Retinal pigment epithelial cell (primary cell): ENCODE data around the gene ANKRD13A.
"Not testable (repeated sequence)": the region's sequence is repeated elsewhere in the genome, so short reads cannot be mapped to it uniquely, and the experiment has no call there.

Experiments
- DNase-seq: peaks from one replicate; pipeline ENCODE4 v3.0.0-alpha.2; 2010; ENCODE audit warnings: low read depth
- H3K4me3 ChIP-seq: 2 replicates; pipeline ENCODE4 v1.5.1; 2011; ENCODE audit warnings: mild to moderate bottlenecking, low read length, control low read depth, moderate library complexity
- TF ChIP-seq, protein P1 (sequence below): conservative IDR thresholded peaks from 2 replicates; pipeline ENCODE4 v1.5.1; 2011; ENCODE audit warnings: low read depth, low read length, control low read depth, inconsistent platforms

Gene ANKRD13A

DNA sequence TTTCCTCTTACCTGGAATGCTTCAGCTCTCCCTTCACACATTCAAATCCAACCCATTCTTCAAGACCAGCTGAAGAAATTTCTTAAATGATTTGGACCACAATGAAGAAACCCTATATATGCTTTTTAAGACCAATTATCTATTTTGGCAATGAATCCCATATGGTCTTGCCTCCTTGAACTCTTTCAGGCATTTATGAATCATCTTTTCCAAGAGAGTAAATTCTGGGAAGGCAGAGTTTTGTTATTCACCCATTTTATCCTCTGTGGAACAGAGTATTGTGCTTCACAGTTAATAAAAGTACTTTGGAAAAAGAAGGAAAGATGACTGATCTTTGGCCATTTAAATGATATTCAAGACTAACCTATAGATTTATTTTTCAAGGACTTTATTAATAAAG lies 17.0 kb upstream of the ANKRD13A start:
- no peak for DNase-seq
- TF ChIP-seq, protein P1, sequence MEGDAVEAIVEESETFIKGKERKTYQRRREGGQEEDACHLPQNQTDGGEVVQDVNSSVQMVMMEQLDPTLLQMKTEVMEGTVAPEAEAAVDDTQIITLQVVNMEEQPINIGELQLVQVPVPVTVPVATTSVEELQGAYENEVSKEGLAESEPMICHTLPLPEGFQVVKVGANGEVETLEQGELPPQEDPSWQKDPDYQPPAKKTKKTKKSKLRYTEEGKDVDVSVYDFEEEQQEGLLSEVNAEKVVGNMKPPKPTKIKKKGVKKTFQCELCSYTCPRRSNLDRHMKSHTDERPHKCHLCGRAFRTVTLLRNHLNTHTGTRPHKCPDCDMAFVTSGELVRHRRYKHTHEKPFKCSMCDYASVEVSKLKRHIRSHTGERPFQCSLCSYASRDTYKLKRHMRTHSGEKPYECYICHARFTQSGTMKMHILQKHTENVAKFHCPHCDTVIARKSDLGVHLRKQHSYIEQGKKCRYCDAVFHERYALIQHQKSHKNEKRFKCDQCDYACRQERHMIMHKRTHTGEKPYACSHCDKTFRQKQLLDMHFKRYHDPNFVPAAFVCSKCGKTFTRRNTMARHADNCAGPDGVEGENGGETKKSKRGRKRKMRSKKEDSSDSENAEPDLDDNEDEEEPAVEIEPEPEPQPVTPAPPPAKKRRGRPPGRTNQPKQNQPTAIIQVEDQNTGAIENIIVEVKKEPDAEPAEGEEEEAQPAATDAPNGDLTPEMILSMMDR, result no peak
- no peak overlapping the region for H3K4me3 ChIP-seq

DNA sequence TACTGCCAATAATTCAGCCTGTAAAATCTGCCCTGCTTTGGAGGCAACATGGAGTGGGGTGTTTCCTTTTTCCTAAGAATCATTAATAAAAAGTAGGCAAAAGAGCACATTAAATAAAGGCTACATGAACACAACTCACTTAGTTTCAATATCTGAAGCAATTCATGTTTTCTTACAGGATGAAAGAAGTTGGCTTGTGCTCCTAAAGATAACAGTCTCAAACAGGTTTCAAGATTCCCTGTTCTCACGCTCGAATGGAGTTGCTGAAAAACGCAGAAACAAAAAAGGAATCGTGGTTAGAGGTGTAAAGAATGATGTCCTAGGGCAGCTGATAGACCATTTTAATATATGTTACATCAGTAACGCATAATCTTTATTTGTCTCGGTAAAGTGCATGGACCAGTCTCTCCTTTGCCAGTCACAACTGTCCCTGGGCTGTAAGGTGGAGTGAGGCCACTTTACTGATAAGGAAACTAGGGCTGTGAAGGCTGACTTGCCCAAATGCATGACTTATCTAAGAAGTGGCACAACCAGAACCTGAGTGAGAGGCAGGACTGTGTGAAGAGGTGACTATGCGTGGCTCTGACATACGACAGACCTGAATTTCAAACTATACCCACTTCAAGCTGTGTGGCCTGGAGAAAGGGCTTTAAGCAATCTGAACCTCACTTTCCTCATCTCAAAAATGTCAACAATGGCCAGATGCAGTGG lies 15.6 kb upstream of the ANKRD13A start:
- TF ChIP-seq, protein P1, result no peak
- no peak for DNase-seq
- H3K4me3 ChIP-seq, result no peak overlapping the region

DNA sequence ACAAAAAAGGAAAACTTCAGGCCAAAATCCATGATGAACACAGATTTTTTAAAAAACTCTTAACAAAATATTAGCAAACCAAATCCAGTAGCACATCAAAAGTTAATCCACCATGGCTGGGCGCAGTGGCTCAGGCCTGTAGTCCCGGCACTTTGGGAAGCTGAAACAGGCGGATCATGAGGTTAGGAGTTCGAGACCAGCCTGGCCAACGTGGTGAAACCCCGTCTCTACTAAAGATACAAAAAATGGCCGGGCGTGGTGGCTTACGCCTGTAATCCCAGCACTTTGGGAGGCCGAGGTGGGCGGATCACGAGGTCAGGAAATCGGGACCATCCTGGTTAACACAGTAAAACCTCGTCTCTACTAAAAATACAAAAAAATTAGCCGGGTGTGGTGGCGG lies 13.0 kb upstream of the ANKRD13A start:
- H3K4me3 ChIP-seq, DNase-seq: not testable (repeated sequence)

DNA sequence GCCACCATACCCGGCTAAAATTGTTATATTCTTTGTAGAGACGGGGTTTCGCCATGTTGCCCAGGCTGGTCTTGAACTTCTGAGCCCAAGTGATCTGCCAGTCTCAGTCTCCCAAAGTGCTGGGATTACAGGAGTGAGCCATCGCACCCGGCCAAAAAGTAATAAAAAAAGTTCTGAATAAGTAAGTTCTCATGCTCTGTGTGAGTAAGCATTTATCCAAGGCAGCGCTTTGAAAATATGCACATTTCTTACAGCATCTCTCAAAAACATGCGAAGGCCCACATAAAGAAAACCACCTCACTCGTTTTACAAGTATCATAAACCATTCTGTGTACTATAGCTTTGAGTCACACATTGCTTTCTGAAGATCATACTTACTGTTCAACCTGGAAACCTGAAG lies 11.6 kb upstream of the ANKRD13A start:
- no peak for DNase-seq
- TF ChIP-seq, protein P1, result no peak
- H3K4me3 ChIP-seq, result no peak overlapping the region

DNA sequence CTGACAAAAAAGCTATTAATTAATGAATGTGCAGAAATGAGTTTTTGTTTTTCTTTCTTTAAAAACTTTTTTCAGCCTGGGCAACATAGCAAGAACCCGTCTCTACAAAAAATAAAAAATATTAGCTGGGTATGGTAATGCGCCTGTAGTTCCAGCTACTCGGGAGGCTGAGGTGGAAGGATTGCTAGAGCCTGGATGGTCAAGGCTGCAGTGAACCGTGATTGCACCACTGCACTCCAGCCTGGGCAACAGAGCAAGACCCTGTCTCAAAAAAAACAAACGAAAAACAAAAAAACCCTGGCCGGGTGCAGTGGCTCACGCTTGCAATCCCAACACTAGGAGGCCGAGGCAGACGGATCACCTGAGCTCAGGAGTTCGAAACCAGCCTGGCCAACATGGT lies 11.0 kb upstream of the ANKRD13A start:
- TF ChIP-seq, protein P1, result no peak
- H3K4me3 ChIP-seq, result no peak overlapping the region
- DNase-seq, result no peak

DNA sequence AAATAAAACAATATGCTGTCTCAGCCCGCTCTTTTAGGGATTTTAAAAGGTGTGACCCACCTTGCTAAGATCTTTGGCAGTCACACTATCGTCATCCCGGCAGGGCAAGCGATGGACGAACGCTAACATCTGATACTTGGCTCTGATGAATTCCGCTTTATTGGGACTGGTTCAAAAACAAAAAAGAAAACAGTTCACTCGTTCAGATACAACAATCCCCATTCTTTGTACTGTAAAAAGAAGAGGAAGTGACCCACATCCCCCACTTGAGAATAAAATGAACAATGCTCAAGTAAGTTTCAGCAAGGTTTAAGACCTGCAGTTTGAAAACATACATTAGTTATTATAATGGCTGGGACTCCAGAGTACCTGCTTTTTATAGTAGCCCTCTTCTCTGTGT lies 10.3 kb upstream of the ANKRD13A start:
- no peak overlapping the region for H3K4me3 ChIP-seq
- no peak for DNase-seq
- TF ChIP-seq, protein P1, result no peak

DNA sequence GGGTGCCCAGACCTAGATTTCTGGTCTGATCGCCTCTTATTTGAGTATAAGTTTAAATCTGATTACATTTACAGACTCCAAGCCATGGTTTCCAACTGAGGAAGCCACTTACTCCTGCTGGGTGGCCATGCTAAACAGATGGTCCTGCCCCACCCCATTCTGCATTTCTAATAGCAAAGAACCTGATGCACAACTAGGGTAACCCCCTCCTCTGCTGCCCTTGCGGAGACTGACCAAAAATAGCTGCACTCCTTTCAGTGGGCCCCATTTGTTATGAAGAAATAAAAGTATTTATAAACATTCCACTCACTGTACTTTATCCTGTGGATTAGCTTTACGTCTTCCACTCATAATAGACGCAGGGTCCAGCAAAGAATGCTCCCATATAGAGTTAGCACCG lies 9.8 kb upstream of the ANKRD13A start:
- TF ChIP-seq, protein P1, result no peak
- no peak for DNase-seq
- no peak overlapping the region for H3K4me3 ChIP-seq
